ENCODE data around the gene ANKH.

ANKH gene

DNA sequence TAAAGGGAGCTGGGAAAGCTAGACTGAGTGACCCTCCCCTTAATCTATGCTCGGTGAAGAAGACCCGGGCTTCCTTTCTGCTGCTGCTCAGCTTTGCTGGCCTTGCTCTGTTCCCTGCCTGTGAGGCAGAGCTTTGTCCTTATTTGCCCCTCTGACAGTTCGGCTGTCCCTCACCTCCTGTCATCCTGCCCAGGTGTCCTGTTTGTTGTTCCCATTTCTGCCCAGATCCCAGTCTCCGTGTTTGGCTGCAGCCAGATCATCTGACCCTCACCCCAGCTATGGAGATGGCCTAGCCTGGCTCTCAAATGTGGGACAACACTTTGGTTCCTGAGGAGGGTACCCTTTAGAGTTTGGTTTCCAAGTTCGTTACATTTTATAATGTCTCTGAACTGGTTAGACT, 186.8 kb downstream of the ANKH start:
- DNase-seq (ENCODE audit: extremely low read depth, low read depth) = no peak
- TF ChIP-seq, protein P1, sequence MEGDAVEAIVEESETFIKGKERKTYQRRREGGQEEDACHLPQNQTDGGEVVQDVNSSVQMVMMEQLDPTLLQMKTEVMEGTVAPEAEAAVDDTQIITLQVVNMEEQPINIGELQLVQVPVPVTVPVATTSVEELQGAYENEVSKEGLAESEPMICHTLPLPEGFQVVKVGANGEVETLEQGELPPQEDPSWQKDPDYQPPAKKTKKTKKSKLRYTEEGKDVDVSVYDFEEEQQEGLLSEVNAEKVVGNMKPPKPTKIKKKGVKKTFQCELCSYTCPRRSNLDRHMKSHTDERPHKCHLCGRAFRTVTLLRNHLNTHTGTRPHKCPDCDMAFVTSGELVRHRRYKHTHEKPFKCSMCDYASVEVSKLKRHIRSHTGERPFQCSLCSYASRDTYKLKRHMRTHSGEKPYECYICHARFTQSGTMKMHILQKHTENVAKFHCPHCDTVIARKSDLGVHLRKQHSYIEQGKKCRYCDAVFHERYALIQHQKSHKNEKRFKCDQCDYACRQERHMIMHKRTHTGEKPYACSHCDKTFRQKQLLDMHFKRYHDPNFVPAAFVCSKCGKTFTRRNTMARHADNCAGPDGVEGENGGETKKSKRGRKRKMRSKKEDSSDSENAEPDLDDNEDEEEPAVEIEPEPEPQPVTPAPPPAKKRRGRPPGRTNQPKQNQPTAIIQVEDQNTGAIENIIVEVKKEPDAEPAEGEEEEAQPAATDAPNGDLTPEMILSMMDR (IDR thresholded peaks at IDR 0.05; ENCODE audit: low read depth, low read length) = no peak

DNA sequence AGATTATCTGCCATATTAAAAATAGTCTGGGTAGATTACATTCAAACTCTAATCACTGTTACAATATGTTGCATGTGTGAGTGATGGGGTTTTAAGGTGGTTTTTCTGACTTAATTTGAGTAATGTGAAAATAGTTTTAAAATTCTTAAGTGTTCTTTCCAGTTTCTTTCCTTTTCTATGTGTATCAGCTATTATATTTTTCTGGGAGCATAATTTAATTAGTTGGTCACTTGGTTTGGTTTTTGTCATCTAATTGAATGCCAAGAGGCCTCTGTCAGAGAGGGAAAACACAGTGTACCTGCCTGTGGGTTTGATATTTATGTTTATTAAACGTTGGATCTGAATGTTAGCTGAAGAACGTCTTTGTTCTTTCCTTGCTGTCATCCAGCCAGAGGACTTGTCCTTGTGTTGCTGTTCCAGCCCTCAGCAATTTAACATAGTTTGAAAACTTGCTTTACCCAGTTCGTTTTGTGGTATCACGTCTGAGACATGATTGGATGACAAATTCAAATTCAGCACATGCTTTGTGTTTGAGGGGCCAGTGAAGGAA, 187.6 kb downstream of the ANKH start:
- DNase-seq (ENCODE audit: extremely low read depth, low read depth) = no peak
- TF ChIP-seq, protein P1 (IDR thresholded peaks at IDR 0.05; ENCODE audit: low read depth, low read length) = no peak

DNA sequence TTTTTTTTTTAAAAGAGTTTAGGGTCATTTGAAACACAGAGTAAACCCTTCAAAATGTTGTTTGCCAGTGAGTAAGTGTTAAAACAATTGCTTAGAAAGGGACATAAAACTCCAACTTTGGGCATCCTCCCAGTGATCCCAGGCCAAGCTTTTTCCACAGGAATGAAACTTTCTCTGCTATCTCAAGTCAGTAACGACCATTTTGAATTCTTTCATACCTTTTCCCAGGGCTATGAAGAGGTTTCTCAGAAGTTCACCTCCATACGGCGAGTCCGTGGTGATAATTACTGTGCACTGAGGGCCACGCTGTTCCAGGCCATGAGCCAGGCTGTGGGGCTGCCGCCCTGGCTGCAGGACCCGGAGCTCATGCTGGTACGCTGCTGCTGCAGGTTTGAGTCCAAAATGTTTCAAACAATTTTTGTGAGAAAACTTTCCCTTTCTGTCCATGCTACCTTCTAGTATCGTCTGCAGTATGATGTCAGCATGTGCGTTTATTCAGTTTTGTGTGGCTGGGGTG, 190.3 kb downstream of the ANKH start:
- DNase-seq (ENCODE audit: extremely low read depth, low read depth) = no peak
- TF ChIP-seq, protein P1 (IDR thresholded peaks at IDR 0.05; ENCODE audit: low read depth, low read length) = no peak

DNA sequence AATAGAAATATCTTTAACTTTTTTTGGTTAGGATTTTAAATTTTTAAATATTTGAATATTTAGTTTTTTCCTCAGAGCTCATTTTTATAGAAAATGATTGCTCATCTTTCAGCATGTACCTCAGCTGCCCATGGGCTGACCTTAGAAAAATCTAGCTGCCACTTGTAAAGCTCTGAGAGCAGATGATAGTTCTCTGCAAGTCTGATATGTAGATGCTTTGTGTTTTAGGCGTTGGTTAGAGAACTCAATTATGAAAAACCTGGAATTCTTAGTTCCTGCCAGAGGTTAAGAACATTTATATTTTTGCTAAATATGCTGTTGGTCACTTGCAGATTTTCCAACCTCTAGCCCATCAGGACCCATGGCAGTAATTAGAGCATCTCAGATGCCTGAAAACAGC, 192.0 kb downstream of the ANKH start:
- TF ChIP-seq, protein P1 (IDR thresholded peaks at IDR 0.05; ENCODE audit: low read depth, low read length) = no peak
- DNase-seq (ENCODE audit: extremely low read depth, low read depth) = no peak

DNA sequence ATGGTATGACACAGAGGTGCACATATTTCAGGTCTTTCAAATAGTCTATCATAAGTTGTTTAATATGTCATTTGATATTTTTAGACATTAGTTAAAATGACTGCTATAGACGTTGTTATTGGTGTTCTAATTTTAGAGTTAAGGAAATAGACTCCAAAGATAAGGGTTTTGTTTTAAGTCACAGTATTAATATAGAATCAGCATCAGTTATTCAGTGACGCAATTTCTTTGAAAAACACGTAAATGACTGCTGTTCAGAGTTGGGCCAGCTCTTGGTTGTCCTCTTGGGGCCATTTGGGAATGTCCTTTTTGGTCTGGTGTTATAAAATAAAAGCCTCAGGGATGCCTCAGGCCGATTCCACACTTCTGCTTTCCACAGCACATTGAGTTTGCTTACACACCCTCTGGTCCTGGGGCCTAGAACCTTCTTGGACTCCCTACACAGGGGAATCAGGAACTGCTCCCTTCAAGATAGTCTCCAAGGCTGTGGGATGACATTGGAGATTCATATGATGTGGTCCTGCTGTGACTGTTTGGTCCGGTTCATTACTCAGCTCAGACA, 192.7 kb downstream of the ANKH start:
- TF ChIP-seq, protein P1 (IDR thresholded peaks at IDR 0.05; ENCODE audit: low read depth, low read length) = no peak
- no peak for DNase-seq (ENCODE audit: extremely low read depth, low read depth)

DNA sequence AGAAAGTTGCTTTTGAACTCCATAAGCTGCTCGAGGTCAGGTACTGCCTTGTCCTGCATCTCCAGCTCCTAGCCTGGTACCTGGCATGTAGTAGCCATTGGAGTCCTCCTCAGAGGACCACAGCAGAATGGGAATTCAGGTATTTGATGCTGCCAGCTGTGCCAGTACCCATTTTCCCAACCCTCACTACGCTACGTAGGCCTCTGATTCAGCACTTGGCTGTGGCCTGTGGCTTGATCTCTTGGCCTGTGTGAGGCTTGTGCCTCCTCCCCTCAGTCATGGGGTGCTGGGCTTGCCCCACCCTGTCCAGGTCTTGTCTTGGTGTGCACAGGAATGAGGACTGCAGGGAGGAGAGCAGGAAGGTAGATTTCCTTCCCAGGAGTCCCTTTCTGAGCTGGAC, 195.3 kb downstream of the ANKH start:
- TF ChIP-seq, protein P1 (IDR thresholded peaks at IDR 0.05; ENCODE audit: low read depth, low read length) = no peak
- DNase-seq (ENCODE audit: extremely low read depth, low read depth) = no peak

DNA sequence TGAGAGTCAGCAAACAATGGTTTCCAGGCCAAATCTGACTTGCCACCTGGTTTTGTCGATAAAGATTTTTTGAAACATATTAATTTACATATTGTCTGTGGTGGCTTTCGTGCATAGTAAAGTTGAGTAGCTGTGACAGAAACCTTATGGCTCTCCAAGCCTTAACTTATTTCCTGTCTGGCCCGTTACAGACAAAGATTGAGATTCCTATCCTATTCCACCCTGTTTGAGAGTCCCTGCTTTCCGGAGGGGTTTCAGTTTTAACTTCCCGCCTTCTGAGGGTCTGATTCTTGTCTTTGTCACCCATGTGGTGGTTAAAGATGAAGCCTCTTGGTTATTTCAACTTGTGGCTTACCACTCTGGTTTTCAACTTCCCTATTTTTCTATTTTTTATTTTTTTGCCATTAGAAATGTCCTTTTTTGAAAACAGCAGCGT, 195.7 kb downstream of the ANKH start:
- TF ChIP-seq, protein P1 (IDR thresholded peaks at IDR 0.05; ENCODE audit: low read depth, low read length) = no peak
- no peak for DNase-seq (ENCODE audit: extremely low read depth, low read depth)

All from AG09319 (cell line).